GM20431 (cell line): ENCODE results near the gene RSBN1L.

Experiments
- in situ Hi-C: fragments of 300-500 bp; cut with MseI, MboI; formaldehyde crosslinking; loops from one replicate; pipeline ENCODE4 v1.15.0; 2020; ENCODE audit warnings: low sequenced_read_pairs; ENCODE audit not compliant: unreplicated experiment

The RSBN1L gene

DNA sequence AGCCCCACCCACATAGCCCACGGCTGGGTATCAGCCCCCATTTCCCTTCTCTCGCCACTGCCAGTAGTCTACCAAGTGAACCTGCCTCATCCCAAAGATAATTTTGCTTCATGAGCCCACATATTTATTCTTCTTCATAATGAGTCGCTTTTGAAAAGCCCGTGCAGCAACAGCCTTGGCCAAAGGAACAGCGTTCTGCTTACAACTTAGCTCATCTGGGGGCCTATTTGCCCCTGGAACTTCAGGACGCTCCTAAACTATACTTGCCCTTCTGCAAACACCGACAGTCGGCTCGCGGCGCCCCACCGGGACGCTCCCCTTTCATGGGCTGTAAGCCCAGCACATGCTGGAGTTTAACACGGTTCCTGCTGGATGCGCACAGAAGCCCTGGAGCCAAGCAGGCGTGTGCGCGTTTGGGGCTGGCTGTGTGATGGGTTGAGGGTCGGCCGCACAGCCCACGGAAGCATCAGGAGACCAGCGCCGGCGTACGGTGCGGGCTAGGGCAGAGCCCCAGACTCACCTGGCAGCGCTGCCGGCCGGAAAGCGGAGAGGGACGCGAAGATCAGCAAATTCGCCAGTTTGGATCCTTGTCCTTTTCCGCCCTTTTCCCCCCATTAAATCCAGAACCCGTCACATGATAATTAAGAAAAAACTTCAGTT lies 101.6 kb downstream of the RSBN1L start:
- in situ Hi-C loops: no loop called here

- in situ Hi-C loops: no loop called here
Measured at GRCh38 chr7:77798394-77799077, 102.3 kb downstream of the RSBN1L start, which contains the start of the genes PHTF2 and TMEM60. Gene PHTF2, plus strand, starts transcription at chr7:77798773. Gene TMEM60, minus strand, starts transcription at chr7:77798434. Its CDS starts 4,061 bp downstream, at chr7:77794373.

GRCh38 chr7:77799078-77799964 lies 103.1 kb downstream of the RSBN1L start:
- in situ Hi-C loops: no loop called here

DNA sequence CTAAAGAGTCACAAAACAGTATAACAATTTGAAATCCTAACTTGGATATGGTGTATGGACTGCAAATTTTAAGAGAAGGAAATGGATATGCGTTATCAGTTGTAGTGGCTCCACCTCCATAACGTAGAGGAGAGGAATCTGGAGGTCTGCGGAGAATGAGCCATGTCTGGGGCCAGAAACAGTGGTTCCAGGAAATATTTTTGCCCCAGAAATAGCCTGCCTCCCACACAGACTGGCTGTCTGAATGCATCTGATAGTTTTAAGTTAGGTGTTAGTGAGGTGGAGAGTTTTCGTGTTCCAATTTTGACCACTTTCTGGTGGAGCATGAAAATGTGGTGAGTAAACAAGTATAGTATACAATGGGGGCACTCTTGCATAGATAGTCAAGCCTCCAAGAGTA lies 103.9 kb downstream of the RSBN1L start:
- in situ Hi-C loops: no loop called here

DNA sequence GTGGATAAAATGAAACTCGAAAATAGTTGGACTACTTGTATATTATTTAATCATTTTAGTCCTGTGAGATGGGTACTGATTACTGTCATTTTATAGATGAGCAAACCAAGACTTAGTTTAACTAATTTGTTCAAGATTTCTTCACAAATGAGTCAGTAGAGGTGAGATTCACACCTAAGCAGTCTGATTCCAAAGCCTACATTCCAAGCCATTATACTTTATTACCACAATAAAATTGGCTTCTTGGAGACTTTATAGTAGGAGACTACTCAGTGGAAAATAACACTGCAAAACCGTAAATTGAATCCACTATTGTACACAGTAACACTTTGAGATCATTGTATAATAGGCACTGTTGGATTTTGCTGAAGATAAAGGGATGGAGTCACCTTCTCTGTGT lies 104.5 kb downstream of the RSBN1L start:
- in situ Hi-C loops: no loop called here

DNA sequence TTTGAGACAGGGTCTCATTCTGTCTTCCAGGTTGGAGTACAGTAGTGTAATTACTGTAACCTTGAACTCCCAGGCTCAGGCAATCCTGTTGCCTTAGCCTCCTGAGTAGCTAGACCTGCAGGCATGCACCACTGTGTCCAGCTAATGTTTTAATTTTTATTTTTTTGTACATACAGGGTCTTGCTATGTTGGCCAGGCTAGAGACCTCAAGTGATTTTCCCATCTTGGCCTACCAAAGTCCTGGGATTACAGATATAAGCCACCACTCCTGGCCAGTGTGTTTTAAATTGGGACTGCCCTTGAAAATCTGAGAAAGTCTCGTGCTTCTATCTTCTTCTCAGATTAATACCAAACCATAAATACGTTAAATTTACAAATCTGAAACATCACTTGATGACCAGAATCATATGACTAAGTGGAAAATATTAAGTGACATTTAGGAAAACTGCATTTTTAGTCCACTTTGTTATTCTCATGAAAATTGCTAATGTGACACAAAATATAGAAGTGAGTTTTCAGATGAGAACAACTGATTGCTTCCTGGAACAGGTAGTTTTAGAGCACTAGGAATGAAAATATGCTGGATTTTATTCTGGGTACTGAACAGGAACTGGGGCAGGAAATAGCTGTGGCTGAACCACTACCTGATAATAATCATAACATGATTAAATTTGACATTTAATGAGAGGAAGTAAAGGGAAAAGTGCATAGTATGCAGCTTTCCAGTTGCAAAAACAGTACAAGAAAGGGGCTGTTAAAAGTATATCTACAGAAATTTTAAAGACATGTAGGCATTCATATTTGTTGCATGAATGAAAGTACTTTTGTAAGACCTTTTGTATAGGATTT lies 106.5 kb downstream of the RSBN1L start:
- in situ Hi-C loops: no loop called here

DNA sequence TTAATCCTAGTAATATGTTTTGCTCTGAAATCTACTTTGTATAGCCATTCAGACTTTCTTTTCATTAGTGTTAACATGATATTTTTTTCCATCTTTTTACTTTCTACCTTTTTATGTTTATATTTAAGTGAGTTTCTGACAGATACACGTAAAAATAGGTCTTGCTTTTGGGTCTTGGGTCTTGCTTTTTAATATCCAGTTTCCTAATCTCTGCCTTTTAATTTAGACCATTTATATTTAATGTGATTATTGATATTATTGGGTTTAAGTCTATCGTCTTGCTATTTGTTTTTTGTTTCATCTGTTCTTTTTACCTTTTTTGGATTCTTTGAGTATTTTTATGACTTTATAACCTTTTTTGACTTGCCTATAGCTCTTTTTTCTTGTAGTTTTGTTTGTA lies 110.2 kb downstream of the RSBN1L start:
- in situ Hi-C loops: no loop called here

DNA sequence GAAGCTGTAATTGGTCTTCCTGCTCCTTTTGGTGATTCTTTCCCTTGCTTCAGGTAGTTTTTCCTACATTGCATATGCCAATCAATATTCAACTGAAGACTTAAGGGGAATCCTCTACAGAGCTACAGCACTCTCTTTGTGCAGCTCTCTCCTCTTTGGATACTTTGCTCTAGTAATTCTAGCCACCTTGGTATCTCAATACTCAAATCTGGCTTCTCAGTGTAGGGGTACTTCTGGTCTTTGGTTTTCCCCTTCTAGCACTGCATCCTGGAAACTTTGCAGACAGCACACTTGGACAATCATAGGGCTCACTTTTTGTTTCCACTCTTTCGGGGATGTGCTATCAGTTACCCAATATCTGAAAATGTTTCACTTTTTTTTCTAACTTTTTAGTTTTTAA lies 112.3 kb downstream of the RSBN1L start:
- in situ Hi-C loops: no loop called here

DNA sequence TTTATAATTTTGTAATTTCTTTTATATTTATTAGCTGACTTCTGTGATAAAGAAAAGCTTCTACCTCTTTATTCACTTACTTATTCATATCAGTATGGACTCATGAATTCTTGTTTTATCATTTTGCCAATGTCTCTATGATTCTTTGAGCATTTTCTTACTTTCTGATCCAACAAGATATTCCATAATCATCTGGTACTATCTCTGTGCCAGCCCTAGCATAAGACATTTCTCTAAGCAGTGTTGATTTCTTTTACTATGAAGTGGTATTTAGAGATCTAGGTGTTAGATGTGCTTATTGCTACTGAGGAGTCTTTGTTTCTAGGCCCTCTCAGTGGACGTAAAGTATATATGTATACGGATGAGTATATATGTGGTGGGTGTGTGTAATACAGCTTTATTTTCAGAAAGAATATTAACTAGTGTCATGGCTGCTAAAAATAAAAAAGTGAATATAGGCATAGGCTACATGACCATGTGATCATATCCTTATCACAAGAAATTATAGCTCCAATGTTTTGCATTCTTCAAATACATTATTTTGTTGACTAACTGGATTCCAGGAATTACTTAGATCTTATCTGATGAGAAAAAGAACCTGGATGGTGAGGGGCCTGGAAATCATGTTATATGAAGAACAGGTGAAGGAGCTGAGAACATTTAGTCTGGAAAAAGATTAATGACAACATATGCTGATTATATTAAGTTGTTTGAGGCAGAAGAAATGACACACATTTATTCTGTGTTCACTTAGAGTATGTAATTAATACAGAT lies 115.4 kb downstream of the RSBN1L start:
- in situ Hi-C loops: no loop called here

- in situ Hi-C loops: no loop called here
Measured at GRCh38 chr7:77812290-77812685, 116.0 kb downstream of the RSBN1L start.

DNA sequence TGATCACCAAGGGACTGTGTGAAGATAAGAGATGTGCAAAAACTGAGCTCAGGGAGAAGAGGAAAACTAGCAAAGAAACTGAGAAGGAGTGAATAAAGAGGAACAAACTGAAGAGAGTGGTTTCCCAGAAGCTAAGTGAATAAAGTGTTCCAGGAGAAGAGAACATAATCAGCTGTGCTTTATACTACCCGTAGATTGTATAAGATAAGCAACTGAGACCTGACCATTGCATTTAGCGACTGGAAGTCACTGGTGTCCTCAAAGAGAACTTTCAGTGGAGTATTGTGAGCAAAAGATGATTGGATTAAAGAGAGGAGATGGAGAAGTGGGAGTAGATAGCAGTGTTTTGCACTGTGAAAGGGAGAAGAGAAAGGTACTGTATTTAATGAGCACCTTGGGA lies 116.9 kb downstream of the RSBN1L start:
- in situ Hi-C loops: no loop called here

DNA sequence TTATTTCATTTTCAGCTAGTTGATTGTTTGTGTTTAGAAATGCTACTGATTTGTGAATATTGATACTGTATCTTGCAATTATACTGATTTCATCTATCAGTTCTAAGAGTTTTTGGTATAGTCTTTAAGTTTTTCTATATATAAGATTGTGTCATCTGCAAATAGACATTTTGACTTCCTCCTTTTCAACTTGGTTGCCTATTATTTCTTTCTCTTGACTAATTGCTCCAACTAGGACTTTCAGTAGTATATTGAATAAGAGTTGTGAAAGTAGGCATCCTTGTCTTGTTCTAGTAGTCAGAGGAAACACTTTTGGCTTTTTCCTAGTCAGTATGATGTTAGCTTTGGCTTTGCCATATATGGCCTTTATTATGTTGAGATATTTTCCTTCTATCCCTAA lies 122.8 kb downstream of the RSBN1L start:
- in situ Hi-C loops: no loop called here

GRCh38 chr7:77820967-77821366 lies 124.7 kb downstream of the RSBN1L start:
- in situ Hi-C loops: no loop called here

DNA sequence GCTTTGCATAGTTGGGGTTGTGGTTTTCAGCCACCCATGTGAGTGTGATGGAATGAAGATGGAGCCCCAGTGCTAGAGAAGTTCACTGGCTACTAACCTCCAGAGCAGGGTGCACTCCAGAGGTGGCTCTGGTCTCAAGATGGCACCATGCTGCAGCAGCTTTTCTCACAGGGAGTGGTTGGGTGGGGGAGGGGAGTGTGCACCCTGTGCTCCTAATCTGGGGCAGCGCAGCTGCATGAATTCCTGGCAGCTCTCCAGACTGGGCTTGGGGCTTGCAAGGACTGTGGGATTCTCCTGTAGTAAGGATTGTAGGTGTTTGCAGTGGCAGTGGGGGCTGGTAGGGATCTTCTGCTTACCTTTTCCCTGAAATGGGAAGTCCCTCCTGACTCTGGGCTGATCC lies 126.0 kb downstream of the RSBN1L start:
- in situ Hi-C loops: no loop called here

DNA sequence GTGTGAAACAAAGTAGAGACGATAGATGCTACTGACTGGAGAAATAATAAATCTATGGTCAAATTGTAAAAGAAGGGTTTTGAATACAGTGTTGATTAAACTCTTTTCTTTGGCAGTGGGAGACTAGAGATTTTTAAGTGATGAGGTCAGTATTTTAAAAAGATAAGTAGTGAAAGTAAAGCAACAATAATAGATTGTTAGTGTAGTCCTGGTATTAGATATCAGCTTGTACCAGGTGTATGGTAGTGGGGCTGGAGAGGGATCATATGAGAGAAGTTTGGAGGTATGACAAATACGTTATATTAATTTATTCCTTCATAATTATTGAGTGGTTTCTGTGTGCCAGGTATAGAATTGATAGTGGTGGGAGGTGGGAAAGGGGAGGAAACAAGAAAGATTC lies 127.5 kb downstream of the RSBN1L start:
- in situ Hi-C loops: no loop called here

- in situ Hi-C loops: no loop called here
Measured at GRCh38 chr7:77824636-77825035, 128.4 kb downstream of the RSBN1L start.

DNA sequence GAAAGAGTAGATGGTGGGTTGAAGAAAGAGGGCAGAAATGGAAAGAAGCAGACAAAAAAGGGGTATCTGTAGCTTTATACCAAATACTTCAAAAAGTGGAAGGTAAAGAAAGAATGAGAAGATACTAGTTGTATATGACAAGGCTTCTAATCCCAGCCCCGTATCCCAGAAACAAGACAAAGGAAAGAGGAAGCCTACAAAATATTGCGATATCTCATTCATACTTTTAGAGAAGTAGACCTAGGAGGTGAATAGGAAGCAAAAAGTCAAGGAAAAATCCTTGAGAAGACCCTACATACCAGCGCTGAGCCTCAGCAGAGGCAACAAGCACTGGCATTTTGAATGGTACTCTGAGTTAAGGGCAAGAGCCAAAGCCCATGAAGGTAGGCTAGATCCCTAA lies 128.9 kb downstream of the RSBN1L start:
- in situ Hi-C loops: no loop called here

- in situ Hi-C loops: no loop called here
Measured at GRCh38 chr7:77826300-77826699, 130.0 kb downstream of the RSBN1L start.

GRCh38 chr7:77827999-77828398 lies 131.7 kb downstream of the RSBN1L start:
- in situ Hi-C loops: no loop called here
